ENCODE results near the gene GAL. TPM values are rescaled to one million over a fixed set of nuclear protein-coding genes. Genes with fewer than 3 reads are reported as not detected.

GAL gene
- total RNA-seq, 6 experiments from 2014 or later = 0.49 TPM; not detected in 5

GRCh38 chr11:68674461-68674860, 9.9 kb upstream of the GAL start:
- TF ChIP-seq CTCF (IDR thresholded peaks at IDR 0.05) = no peak
- no peak for TF ChIP-seq POLR2A (IDR thresholded peaks at IDR 0.05)
- Histone ChIP-seq H3K4me1 (no peaks in the 10 kb centered on the region), H3K9me3 (no peaks in the 10 kb centered on the region), H3K27me3 (no peaks in the 10 kb centered on the region), H3K27ac (no peak overlapping the region), H3K36me3 (no peaks in the 10 kb centered on the region), H3K4me3 (no peak overlapping the region)
- ATAC-seq (no peak), DNase-seq (no peak)
- intact Hi-C loops (cut with DNase I) = no loop called here
- 84% methylated on average over 15 of the region's 16 CpGs for WGBS (ENCODE audit: insufficient coverage, low coverage, low lambda C conversion rate, missing lambda C conversion rate)

GRCh38 chr11:68677432-68677831, 6.9 kb upstream of the GAL start:
- DNase-seq (peak in 1 of 3 donors; percentile 56), ATAC-seq (peak in 3 of 4 donors; percentile 44 to 94 (median 63))
- H3K36me3 ChIP-seq = no peaks in the 10 kb centered on the region
- no peaks in the 10 kb centered on the region for H3K27me3 ChIP-seq
- TF ChIP-seq POLR2A (IDR thresholded peaks at IDR 0.05) (no peak), CTCF (IDR thresholded peaks at IDR 0.05) (no peak)
- H3K4me1 ChIP-seq = no peaks in the 10 kb centered on the region
- H3K4me3 ChIP-seq = no peak overlapping the region
- no peak overlapping the region for H3K27ac ChIP-seq
- intact Hi-C loops (cut with DNase I) = no loop called here
- H3K9me3 ChIP-seq = no peaks in the 10 kb centered on the region
- 18% methylated on average over 2 of the region's 6 CpGs for WGBS (ENCODE audit: insufficient coverage, low coverage, low lambda C conversion rate, missing lambda C conversion rate)

- Histone ChIP-seq H3K27ac (no peak overlapping the region), H3K36me3 (no peaks in the 10 kb centered on the region), H3K9me3 (no peaks in the 10 kb centered on the region), H3K27me3 (no peaks in the 10 kb centered on the region), H3K4me3 (no peak overlapping the region), H3K4me1 (no peaks in the 10 kb centered on the region)
- WGBS (ENCODE audit: insufficient coverage, low coverage, low lambda C conversion rate, missing lambda C conversion rate) = 40% methylated on average over 1 of the region's 15 CpGs
- TF ChIP-seq POLR2A (IDR thresholded peaks at IDR 0.05) (no peak), CTCF (IDR thresholded peaks at IDR 0.05) (no peak)
- intact Hi-C loops (cut with DNase I) = no loop called here
- DNase-seq (no peak), ATAC-seq (no peak)
Observed at GRCh38 chr11:68678031-68678441, 6.3 kb upstream of the GAL start.

GRCh38 chr11:68680541-68681231, 3.7 kb upstream of the GAL start:
- ATAC-seq = no peak
- TF ChIP-seq CTCF (IDR thresholded peaks at IDR 0.05) (no peak), POLR2A (IDR thresholded peaks at IDR 0.05) (no peak)
- H3K4me3 ChIP-seq = no peak overlapping the region
- peaks cover 0 to 15% of the 10 kb centered on the region in 2 donors for H3K27me3 ChIP-seq
- peaks cover 0 to 10% (median 0%) of the 10 kb centered on the region in 4 donors for H3K4me1 ChIP-seq
- H3K9me3 ChIP-seq = no peaks in the 10 kb centered on the region
- WGBS (ENCODE audit: insufficient coverage, low coverage, low lambda C conversion rate, missing lambda C conversion rate) = 53% methylated on average over 4 of the region's 17 CpGs
- DNase-seq = no peak
- intact Hi-C loops (cut with DNase I) = no loop called here
- no peaks in the 10 kb centered on the region for H3K36me3 ChIP-seq
- no peak overlapping the region for H3K27ac ChIP-seq
